ENCODE data around the gene MMP26.
"Not testable (repeated sequence)": the region's sequence is repeated elsewhere in the genome, so short reads cannot be mapped to it uniquely, and the experiment has no call there.

MMP26 gene

GRCh38 chr11:4722616-4723534 lies 18.3 kb downstream of the MMP26 start:
- DNase-seq (ENCODE audit: low spot score), result not testable (repeated sequence)

- DNase-seq (ENCODE audit: low spot score), result no peak
Measured at GRCh38 chr11:4727171-4727570, 22.6 kb downstream of the MMP26 start.

- DNase-seq (ENCODE audit: low spot score), result no peak
Measured at GRCh38 chr11:4740735-4741134, 36.2 kb downstream of the MMP26 start.

- DNase-seq (ENCODE audit: low spot score), result no peak
Measured at GRCh38 chr11:4748438-4748837, 43.9 kb downstream of the MMP26 start.

GRCh38 chr11:4751201-4751600 lies 46.6 kb downstream of the MMP26 start:
- DNase-seq (ENCODE audit: low spot score), result no peak
